ENCODE data around the gene ASB9.

ASB9 gene

GRCh38 chrX:15221321-15221720, 48.6 kb downstream of the ASB9 start:
- Histone ChIP-seq H3K9ac (ENCODE audit: low read length) (no peak overlapping the region), H3K4me2 (ENCODE audit: low read depth, low read length) (no peak overlapping the region), H3K9me3 (replicated peaks; ENCODE audit: insufficient read depth, low read length) (no peaks in the 10 kb centered on the region), H3K9me2 (replicated peaks; ENCODE audit: insufficient read depth, low read length) (no peaks in the 10 kb centered on the region), H3K4me3 (ENCODE audit: low read length) (no peak overlapping the region), H4K20me1 (ENCODE audit: insufficient read depth, low read length) (no peaks in the 10 kb centered on the region), H3K36me3 (replicated peaks; ENCODE audit: insufficient read depth, low read length) (no peaks in the 10 kb centered on the region), H2AFZ (ENCODE audit: low read length) (no peak overlapping the region), H3K27me3 (replicated peaks; ENCODE audit: insufficient read depth, low read length) (no peaks in the 10 kb centered on the region), H3K27ac (ENCODE audit: low read length) (no peak overlapping the region), H3F3A (ENCODE audit: insufficient read depth, low read length) (no peaks in the 10 kb centered on the region), H3K4me1 (ENCODE audit: low read length) (no peaks in the 10 kb centered on the region), H3K79me2 (ENCODE audit: low read length) (no peaks in the 10 kb centered on the region)
- no peak for DNase-seq
- no peak for TF ChIP-seq CTCF (IDR thresholded peaks at IDR 0.05; ENCODE audit: low read length)
- no peak for TF ChIP-seq EZH2phosphoT487 (IDR thresholded peaks at IDR 0.05; ENCODE audit: low read length)
- TF ChIP-seq EZH2 (optimal IDR thresholded peaks at IDR 0.05; ENCODE audit: low read depth, low read length), result no peak

- Histone ChIP-seq H4K20me1 (ENCODE audit: insufficient read depth, low read length) (no peaks in the 10 kb centered on the region), H2AFZ (ENCODE audit: low read length) (no peak overlapping the region), H3K9me3 (replicated peaks; ENCODE audit: insufficient read depth, low read length) (no peaks in the 10 kb centered on the region), H3K36me3 (replicated peaks; ENCODE audit: insufficient read depth, low read length) (no peaks in the 10 kb centered on the region), H3K4me1 (ENCODE audit: low read length) (no peaks in the 10 kb centered on the region), H3K4me3 (ENCODE audit: low read length) (no peak overlapping the region), H3K4me2 (ENCODE audit: low read depth, low read length) (no peak overlapping the region), H3K79me2 (ENCODE audit: low read length) (no peaks in the 10 kb centered on the region), H3K9ac (ENCODE audit: low read length) (no peak overlapping the region), H3K27me3 (replicated peaks; ENCODE audit: insufficient read depth, low read length) (no peaks in the 10 kb centered on the region), H3F3A (ENCODE audit: insufficient read depth, low read length) (no peaks in the 10 kb centered on the region), H3K27ac (ENCODE audit: low read length) (no peak overlapping the region), H3K9me2 (replicated peaks; ENCODE audit: insufficient read depth, low read length) (no peaks in the 10 kb centered on the region)
- TF ChIP-seq EZH2phosphoT487 (IDR thresholded peaks at IDR 0.05; ENCODE audit: low read length), result no peak
- no peak for DNase-seq
Observed at GRCh38 chrX:15217161-15217560, 52.7 kb downstream of the ASB9 start.

- Histone ChIP-seq H3K27me3 (replicated peaks; ENCODE audit: insufficient read depth, low read length) (no peaks in the 10 kb centered on the region), H3K4me3 (ENCODE audit: low read length) (no peak overlapping the region), H3F3A (ENCODE audit: insufficient read depth, low read length) (no peaks in the 10 kb centered on the region), H3K79me2 (ENCODE audit: low read length) (no peaks in the 10 kb centered on the region), H3K9ac (ENCODE audit: low read length) (no peak overlapping the region), H3K9me2 (replicated peaks; ENCODE audit: insufficient read depth, low read length) (no peaks in the 10 kb centered on the region), H3K4me2 (ENCODE audit: low read depth, low read length) (no peak overlapping the region), H3K27ac (ENCODE audit: low read length) (no peak overlapping the region), H4K20me1 (ENCODE audit: insufficient read depth, low read length) (no peaks in the 10 kb centered on the region), H3K36me3 (replicated peaks; ENCODE audit: insufficient read depth, low read length) (no peaks in the 10 kb centered on the region), H2AFZ (ENCODE audit: low read length) (no peak overlapping the region), H3K4me1 (ENCODE audit: low read length) (no peaks in the 10 kb centered on the region), H3K9me3 (replicated peaks; ENCODE audit: insufficient read depth, low read length) (no peaks in the 10 kb centered on the region)
- TF ChIP-seq EZH2 (optimal IDR thresholded peaks at IDR 0.05; ENCODE audit: low read depth, low read length) (no peak), EZH2phosphoT487 (IDR thresholded peaks at IDR 0.05; ENCODE audit: low read length) (no peak)
- DNase-seq, result no peak
Observed at GRCh38 chrX:15216280-15216679, 53.6 kb downstream of the ASB9 start.

GRCh38 chrX:15215366-15215765, 54.5 kb downstream of the ASB9 start:
- Histone ChIP-seq H3K4me2 (ENCODE audit: low read depth, low read length) (no peak overlapping the region), H3K27me3 (replicated peaks; ENCODE audit: insufficient read depth, low read length) (no peaks in the 10 kb centered on the region), H3K36me3 (replicated peaks; ENCODE audit: insufficient read depth, low read length) (no peaks in the 10 kb centered on the region), H3F3A (ENCODE audit: insufficient read depth, low read length) (no peaks in the 10 kb centered on the region), H2AFZ (ENCODE audit: low read length) (no peak overlapping the region), H3K9me2 (replicated peaks; ENCODE audit: insufficient read depth, low read length) (no peaks in the 10 kb centered on the region), H4K20me1 (ENCODE audit: insufficient read depth, low read length) (no peaks in the 10 kb centered on the region), H3K79me2 (ENCODE audit: low read length) (no peaks in the 10 kb centered on the region), H3K9me3 (replicated peaks; ENCODE audit: insufficient read depth, low read length) (no peaks in the 10 kb centered on the region), H3K4me1 (ENCODE audit: low read length) (no peaks in the 10 kb centered on the region), H3K27ac (ENCODE audit: low read length) (no peak overlapping the region), H3K4me3 (ENCODE audit: low read length) (no peak overlapping the region), H3K9ac (ENCODE audit: low read length) (no peak overlapping the region)
- TF ChIP-seq EZH2 (optimal IDR thresholded peaks at IDR 0.05; ENCODE audit: low read depth, low read length), result no peak
- no peak for TF ChIP-seq EZH2phosphoT487 (IDR thresholded peaks at IDR 0.05; ENCODE audit: low read length)
- no peak for TF ChIP-seq CTCF (IDR thresholded peaks at IDR 0.05; ENCODE audit: low read length)
- no peak for DNase-seq

Data from MM.1S (cell line).